Measurements from ENCODE around the gene CSAD. TPM values are rescaled to one million over a fixed set of nuclear protein-coding genes. Genes with fewer than 3 reads are reported as not detected.

Gene CSAD
- total and polyA plus RNA-seq, 2 donors (not counting 3 experiments of a cell fraction or from before 2014, with no cell fraction given): 21.1 to 24.4 TPM

- FAIRE-seq (no peak), DNase-seq (ENCODE audit: low read depth, low spot score) (no peak)
- intact Hi-C loops (cut with micrococcal nuclease) (no loop called here), dilution Hi-C loops (cut with MboI; ENCODE audit: extremely low pct_ligation_motif_present, low sequenced_read_pairs) (no loop called here)
- Histone ChIP-seq H3K4me3 (replicated peaks in 1 of 3; ENCODE audit: insufficient read depth in 1 of 3, low read depth in 1 of 3, low read length in 3 of 3) (no peak overlapping the region), H3K79me2 (ENCODE audit: control insufficient read depth, insufficient read depth, low read length) (no peaks in the 10 kb centered on the region), H3K27me3 (ENCODE audit: control insufficient read depth in 2 of 2, insufficient read depth in 2 of 2, low read length in 2 of 2) (peaks cover 0 to 2% of the 10 kb centered on the region in 2 experiments), H3K27ac (ENCODE audit: insufficient read depth, low read depth, low read length) (no peak overlapping the region), H3K36me3 (ENCODE audit: control insufficient read depth in 2 of 2, extremely low read depth in 1 of 2, insufficient read depth in 2 of 2, low read length in 2 of 2) (no peaks in the 10 kb centered on the region), H4K20me1 (replicated peaks; ENCODE audit: control insufficient read depth, extremely low read depth, insufficient read depth, low read length) (no peaks in the 10 kb centered on the region), H2AFZ (ENCODE audit: low read depth, low read length) (no peak overlapping the region), H3K4me1 (ENCODE audit: control insufficient read depth, extremely low read depth, insufficient read depth, low read length) (peaks cover 6% of the 10 kb centered on the region), H3K9me3 (replicated peaks; ENCODE audit: control insufficient read depth, insufficient read depth, low read length) (no peaks in the 10 kb centered on the region), H3K9me1 (replicated peaks; ENCODE audit: control insufficient read depth, extremely low read depth, insufficient read depth, low read length) (no peaks in the 10 kb centered on the region), H3K4me2 (ENCODE audit: insufficient read depth, low read length) (no peak overlapping the region), H3K9ac (replicated peaks; ENCODE audit: extremely low read depth, insufficient read depth, low read length) (no peak overlapping the region)
- CTCF ChIA-PET: interaction anchor here (0.6 to 6.7 kb wide), 7 partner anchors 11 to 158 kb away, joined by 3 to 249 read pairs (median 4); partner anchors contain the start of genes CSAD and ZNF740
- BruUV-seq (replicated peaks): no TSS peak
- no peak for TF ChIP-seq EZH2 (IDR thresholded peaks at IDR 0.05; ENCODE audit: borderline replicate concordance, low read depth, low read length, severe bottlenecking)
- POLR2A ChIA-PET: interaction anchor here (0.6 to 1.1 kb wide), 2 partner anchors 41 to 116 kb away, joined by 3 read pairs; partner anchors contain the start of gene SPRYD3
Measured at GRCh38 chr12:53195516-53196420, 15.0 kb upstream of the CSAD start.

- H3K36me3 ChIP-seq (ENCODE audit: control insufficient read depth in 2 of 2, extremely low read depth in 1 of 2, insufficient read depth in 2 of 2, low read length in 2 of 2): no peaks in the 10 kb centered on the region
- no peak overlapping the region for H3K27ac ChIP-seq (ENCODE audit: insufficient read depth, low read depth, low read length)
- H3K79me2 ChIP-seq (ENCODE audit: control insufficient read depth, insufficient read depth, low read length): no peaks in the 10 kb centered on the region
- DNase-seq (ENCODE audit: low read depth, low spot score): no peak
- no peaks in the 10 kb centered on the region for H3K9me1 ChIP-seq (replicated peaks; ENCODE audit: control insufficient read depth, extremely low read depth, insufficient read depth, low read length)
- intact Hi-C loops (cut with micrococcal nuclease) (no loop called here), dilution Hi-C loops (cut with MboI; ENCODE audit: extremely low pct_ligation_motif_present, low sequenced_read_pairs) (no loop called here)
- no peak overlapping the region for H2AFZ ChIP-seq (ENCODE audit: low read depth, low read length)
- no peak overlapping the region for H3K4me2 ChIP-seq (ENCODE audit: insufficient read depth, low read length)
- H3K9me3 ChIP-seq (replicated peaks; ENCODE audit: control insufficient read depth, insufficient read depth, low read length): no peaks in the 10 kb centered on the region
- peaks cover 0 to 2% of the 10 kb centered on the region in 2 experiments for H3K27me3 ChIP-seq (ENCODE audit: control insufficient read depth in 2 of 2, insufficient read depth in 2 of 2, low read length in 2 of 2)
- no peak for TF ChIP-seq MYC (IDR thresholded peaks at IDR 0.05; ENCODE audit: low read depth, low read length)
- TF ChIP-seq JUN (IDR thresholded peaks at IDR 0.05; ENCODE audit: borderline replicate concordance, insufficient read depth, insufficient read length, low read depth): no peak
- TF ChIP-seq GATA2 (IDR thresholded peaks at IDR 0.05; ENCODE audit: insufficient read depth, insufficient read length, low read depth, low read length): no peak
- no peak for TF ChIP-seq POLR2AphosphoS5 (IDR thresholded peaks at IDR 0.05; ENCODE audit: insufficient read depth, low read depth, low read length)
- TF ChIP-seq EZH2 (IDR thresholded peaks at IDR 0.05; ENCODE audit: borderline replicate concordance, low read depth, low read length, severe bottlenecking): no peak
- no peak for TF ChIP-seq POLR2A (IDR thresholded peaks at IDR 0.05; ENCODE audit: low read depth, low read length)
- TF ChIP-seq FOS (IDR thresholded peaks at IDR 0.05; ENCODE audit: borderline replicate concordance, insufficient read depth, low read length): no peak
- TF ChIP-seq MAX (IDR thresholded peaks at IDR 0.05; ENCODE audit: insufficient read depth, insufficient read length): no peak
- TF ChIP-seq CTCF (IDR thresholded peaks at IDR 0.05; ENCODE audit: extremely low read depth in 1 of 2, insufficient read depth in 1 of 2, low read depth in 1 of 2, low read length in 2 of 2): no peak
- ChIA-PET CTCF (interaction anchor here (0.6 to 6.7 kb wide), 7 partner anchors 11 to 157 kb away, joined by 3 to 249 read pairs (median 4); partner anchors contain the start of genes CSAD and ZNF740), POLR2A (interaction anchor here (0.6 to 1.1 kb wide), 3 partner anchors 40 to 269 kb away, joined by 3 to 5 read pairs (median 3); partner anchors contain the start of gene SPRYD3)
- H4K20me1 ChIP-seq (replicated peaks; ENCODE audit: control insufficient read depth, extremely low read depth, insufficient read depth, low read length): no peaks in the 10 kb centered on the region
- H3K9ac ChIP-seq (replicated peaks; ENCODE audit: extremely low read depth, insufficient read depth, low read length): no peak overlapping the region
- H3K4me1 ChIP-seq (ENCODE audit: control insufficient read depth, extremely low read depth, insufficient read depth, low read length): peaks cover 6% of the 10 kb centered on the region
- H3K4me3 ChIP-seq (replicated peaks in 1 of 3; ENCODE audit: insufficient read depth in 1 of 3, low read depth in 1 of 3, low read length in 3 of 3): no peak overlapping the region
- no TSS peak for BruUV-seq (replicated peaks)
- FAIRE-seq: no peak
Measured at GRCh38 chr12:53194973-53195372, 14.2 kb upstream of the CSAD start.

Data from endothelial cell of umbilical vein (primary cell).